ENCODE results near the gene KDM3B. TPM values are rescaled to one million over a fixed set of nuclear protein-coding genes. Genes with fewer than 3 reads are reported as not detected.

Gene KDM3B
- total and polyA plus RNA-seq, 9 of the 15 experiments (the other 6 are each of a cell fraction or from before 2014, with no cell fraction given): 13.8 to 62.8 (median 41.9) TPM

DNA sequence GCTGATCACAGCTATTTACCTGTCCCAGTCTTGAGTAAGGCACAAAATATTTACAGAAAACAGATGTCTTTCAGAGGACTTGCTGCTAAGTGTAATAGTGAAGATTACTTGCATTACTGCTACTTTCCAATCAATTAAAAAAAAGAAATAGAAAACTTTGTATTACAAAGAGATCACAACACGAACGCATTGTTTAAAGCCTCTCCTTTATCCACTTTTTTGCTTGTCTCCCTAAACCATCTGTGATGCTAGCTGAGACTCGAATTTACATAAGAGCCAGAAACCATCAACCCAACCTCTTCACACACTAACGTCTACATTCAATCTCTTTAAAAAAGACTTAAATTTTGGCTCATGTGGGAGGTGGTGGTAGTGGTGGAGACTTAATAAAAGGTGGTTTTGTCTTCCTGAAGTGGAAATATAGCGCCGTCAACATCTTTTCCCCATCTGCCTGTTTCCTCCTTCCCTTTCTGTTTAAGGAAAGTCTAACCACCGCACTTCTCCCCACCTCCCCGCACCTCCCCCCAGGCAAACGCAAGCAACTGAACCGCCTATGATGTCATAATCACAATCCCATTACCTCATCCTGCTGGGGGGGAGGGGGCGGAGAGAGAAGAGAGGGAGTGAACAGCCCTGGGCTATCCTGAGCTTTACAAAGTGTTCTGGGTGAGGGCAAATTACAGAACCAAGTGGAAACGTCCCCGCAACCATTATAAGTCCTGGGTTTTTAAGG lies 15.4 kb upstream of the KDM3B start (continued):
- TF ChIP-seq, protein P1, sequence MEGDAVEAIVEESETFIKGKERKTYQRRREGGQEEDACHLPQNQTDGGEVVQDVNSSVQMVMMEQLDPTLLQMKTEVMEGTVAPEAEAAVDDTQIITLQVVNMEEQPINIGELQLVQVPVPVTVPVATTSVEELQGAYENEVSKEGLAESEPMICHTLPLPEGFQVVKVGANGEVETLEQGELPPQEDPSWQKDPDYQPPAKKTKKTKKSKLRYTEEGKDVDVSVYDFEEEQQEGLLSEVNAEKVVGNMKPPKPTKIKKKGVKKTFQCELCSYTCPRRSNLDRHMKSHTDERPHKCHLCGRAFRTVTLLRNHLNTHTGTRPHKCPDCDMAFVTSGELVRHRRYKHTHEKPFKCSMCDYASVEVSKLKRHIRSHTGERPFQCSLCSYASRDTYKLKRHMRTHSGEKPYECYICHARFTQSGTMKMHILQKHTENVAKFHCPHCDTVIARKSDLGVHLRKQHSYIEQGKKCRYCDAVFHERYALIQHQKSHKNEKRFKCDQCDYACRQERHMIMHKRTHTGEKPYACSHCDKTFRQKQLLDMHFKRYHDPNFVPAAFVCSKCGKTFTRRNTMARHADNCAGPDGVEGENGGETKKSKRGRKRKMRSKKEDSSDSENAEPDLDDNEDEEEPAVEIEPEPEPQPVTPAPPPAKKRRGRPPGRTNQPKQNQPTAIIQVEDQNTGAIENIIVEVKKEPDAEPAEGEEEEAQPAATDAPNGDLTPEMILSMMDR (IDR thresholded peaks at IDR 0.05 in 2 of 3, conservative IDR thresholded peaks at IDR 0.05 in 1 of 3; ENCODE audit: insufficient read depth in 2 of 3, low read depth in 1 of 3, low read length in 3 of 3): no peak
- TF ChIP-seq FOXM1 (IDR thresholded peaks at IDR 0.05; ENCODE audit: low read depth) (no peak), FOXM1 (CRISPR knock-in tag; IDR thresholded peaks at IDR 0.05; ENCODE audit: low read depth) (no peak), MED1 (CRISPR knock-in tag; IDR thresholded peaks at IDR 0.05; ENCODE audit: borderline replicate concordance) (no peak), PHF20 (IDR thresholded peaks at IDR 0.05; ENCODE audit: partially characterized antibody) (no peak), SMAD1 (IDR thresholded peaks at IDR 0.05; ENCODE audit: low read depth, low read length, partially characterized antibody) (no peak), CREB1 (IDR thresholded peaks at IDR 0.05) (peak; percentile 99), CREB1 (CRISPR knock-in tag; IDR thresholded peaks at IDR 0.05) (peak; percentile 96), RHOXF2B (CRISPR knock-in tag; conservative IDR thresholded peaks at IDR 0.05) (no peak), POLR2B (IDR thresholded peaks at IDR 0.05; ENCODE audit: low read depth, partially characterized antibody) (peak; percentile 68), ZNF766 (CRISPR knock-in tag; conservative IDR thresholded peaks at IDR 0.05) (peak; percentile 77; the same call in 1 of the 2 replicates), MCM5 (IDR thresholded peaks at IDR 0.05; ENCODE audit: low read depth) (no peak), SMAD2 (IDR thresholded peaks at IDR 0.05; ENCODE audit: low read depth, low read length) (no peak), L3MBTL2 (IDR thresholded peaks at IDR 0.05) (0 out of 2 replicates have a peak, but pooled peaks have one; percentile 11), KLF13 (tag; IDR thresholded peaks at IDR 0.05; ENCODE audit: borderline replicate concordance, low read depth) (peak; percentile 83; the same call in 1 of the 2 replicates), NFE2 (IDR thresholded peaks at IDR 0.05; ENCODE audit: low read depth) (no peak)
- TF ChIP-seq, protein P2, sequence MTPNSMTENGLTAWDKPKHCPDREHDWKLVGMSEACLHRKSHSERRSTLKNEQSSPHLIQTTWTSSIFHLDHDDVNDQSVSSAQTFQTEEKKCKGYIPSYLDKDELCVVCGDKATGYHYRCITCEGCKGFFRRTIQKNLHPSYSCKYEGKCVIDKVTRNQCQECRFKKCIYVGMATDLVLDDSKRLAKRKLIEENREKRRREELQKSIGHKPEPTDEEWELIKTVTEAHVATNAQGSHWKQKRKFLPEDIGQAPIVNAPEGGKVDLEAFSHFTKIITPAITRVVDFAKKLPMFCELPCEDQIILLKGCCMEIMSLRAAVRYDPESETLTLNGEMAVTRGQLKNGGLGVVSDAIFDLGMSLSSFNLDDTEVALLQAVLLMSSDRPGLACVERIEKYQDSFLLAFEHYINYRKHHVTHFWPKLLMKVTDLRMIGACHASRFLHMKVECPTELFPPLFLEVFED (CRISPR knock-in tag; conservative IDR thresholded peaks at IDR 0.05): no peak; the same call in 1 of the 2 replicates
- TF ChIP-seq, protein P3, sequence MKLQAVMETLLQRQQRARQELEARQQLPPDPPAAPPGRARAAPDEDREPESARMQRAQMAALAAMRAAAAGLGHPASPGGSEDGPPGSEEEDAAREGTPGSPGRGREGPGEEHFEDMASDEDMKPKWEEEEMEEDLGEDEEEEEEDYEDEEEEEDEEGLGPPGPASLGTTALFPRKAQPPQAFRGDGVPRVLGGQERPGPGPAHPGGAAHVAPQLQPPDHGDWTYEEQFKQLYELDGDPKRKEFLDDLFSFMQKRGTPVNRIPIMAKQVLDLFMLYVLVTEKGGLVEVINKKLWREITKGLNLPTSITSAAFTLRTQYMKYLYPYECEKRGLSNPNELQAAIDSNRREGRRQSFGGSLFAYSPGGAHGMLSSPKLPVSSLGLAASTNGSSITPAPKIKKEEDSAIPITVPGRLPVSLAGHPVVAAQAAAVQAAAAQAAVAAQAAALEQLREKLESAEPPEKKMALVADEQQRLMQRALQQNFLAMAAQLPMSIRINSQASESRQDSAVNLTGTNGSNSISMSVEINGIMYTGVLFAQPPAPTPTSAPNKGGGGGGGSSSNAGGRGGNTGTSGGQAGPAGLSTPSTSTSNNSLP (IDR thresholded peaks at IDR 0.05; ENCODE audit: borderline replicate concordance, low read depth, low read length): no peak
